ENCODE measurements around the gene SLC37A1.

The SLC37A1 gene

DNA sequence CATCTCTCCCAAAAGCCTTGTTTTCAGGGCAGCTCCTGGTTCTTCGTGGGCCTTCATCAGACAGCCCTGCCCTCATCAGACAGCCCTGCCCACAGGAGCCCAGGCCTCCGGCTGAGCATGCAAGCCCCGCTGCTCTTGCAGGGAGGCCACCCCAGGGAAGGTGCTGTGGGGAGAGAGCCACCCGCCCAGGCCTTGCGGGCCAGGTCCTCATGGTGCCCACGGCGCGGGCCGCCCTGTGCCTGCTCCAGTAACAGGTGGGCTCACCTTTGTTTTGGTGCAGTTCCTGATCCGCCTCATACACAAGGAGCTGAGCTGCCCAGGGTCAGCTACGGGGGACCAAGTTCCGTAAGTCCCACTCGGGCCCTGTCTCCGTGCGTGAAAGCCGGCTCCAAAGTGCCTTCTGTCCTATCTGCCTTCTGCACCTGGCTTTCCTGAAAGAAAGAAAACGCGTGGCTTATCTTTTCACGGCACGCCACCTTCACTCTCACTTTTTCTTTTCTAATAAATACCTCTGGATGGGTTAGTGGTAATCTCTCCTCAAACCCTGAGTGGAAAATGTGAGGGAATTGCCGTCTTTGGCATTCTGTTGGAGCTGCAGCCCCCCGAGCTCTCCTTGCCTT, 65.9 kb downstream of the SLC37A1 start:
- no peak for DNase-seq (ENCODE audit: low read depth)

DNA sequence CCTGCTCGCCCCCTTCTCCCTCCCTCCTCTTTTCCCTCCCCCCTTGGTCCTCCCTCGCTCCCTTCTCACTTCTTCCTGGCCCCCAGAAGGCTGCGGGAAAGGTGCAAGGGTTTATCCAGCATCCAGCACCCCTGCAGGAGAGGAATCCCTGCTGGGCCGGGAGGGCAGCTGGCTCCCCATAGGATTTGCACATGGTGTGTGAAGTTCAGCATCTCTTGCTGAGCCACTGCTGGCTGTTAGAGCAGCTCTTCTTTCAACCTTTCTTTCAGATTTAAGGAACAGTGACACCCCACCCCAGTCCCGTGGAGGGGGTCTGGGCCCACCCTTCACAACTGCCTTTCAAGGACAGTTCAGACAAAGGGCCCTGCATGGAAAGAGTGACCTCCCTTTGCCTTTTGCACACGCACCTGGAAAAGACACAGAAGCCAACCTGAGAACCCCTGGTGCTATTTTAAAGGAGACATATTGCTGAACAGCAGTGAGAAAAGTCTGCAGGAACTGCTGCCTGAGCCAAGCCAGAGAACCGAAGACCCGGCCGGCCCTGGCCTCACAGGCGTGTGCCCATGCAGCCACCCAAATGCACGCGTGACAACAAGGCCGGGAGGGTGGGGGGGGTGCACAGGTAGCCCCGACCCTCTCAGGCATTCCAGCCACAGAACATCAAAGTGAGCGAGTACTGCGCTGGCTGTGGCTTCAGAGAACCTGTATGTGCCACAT, 66.6 kb downstream of the SLC37A1 start:
- no peak for DNase-seq (ENCODE audit: low read depth)

DNA sequence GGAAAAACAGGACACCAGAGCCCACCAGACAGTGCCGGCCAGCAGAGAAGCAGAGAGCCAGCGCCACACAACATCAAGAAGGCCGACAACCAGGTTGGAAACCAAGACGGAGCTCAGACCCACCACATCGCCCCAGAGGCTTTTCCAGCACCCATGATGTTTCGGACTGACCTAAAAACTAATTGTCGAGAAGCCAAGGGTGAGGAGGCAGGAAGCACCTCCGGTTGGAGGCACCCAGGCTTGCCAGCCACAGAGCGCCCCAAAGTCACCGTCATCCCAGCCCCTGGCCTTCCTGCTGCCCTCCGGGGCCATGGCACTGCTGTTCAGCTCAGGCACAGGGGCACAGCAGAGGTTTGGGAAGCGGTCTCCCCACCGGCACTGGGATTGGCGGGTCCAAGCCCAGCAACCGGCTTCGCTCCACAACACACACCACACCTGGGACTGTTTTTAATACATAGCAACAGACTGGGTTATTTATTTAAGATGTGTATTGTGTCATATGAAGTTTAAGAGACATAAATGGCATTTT, 67.2 kb downstream of the SLC37A1 start:
- DNase-seq (ENCODE audit: low read depth), result no peak

DNA sequence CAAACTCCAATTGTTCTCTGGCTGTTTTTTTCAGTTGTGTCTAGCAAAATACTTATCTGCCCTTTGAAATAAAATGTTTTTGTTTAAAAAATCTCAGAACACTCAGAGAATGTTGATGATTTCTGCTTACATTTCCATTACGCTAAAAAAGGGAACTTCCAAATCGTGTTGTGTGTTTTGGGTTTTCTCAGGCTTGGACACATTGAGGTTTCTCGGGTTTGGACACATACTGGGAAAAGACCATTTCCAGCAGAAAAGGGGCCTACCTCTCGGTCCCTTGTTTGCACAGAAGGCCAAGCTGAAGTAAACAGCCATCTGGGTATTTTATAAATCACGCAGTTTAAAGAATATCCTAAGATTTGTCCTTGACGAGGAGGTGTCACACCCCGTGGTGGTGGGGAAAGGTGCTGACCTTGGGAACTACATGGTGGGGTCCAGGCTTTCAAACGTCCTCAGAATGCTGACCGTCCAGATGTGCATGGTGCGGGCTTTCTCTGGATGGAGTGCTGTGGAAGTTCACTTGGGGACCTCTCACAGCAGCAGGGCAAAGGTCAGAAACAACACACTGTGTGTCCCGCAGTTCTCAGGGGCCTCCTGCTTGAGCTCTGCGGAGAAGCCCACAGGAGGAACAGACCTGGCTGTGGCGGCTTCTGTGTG, 67.8 kb downstream of the SLC37A1 start:
- DNase-seq (ENCODE audit: low read depth), result no peak

DNA sequence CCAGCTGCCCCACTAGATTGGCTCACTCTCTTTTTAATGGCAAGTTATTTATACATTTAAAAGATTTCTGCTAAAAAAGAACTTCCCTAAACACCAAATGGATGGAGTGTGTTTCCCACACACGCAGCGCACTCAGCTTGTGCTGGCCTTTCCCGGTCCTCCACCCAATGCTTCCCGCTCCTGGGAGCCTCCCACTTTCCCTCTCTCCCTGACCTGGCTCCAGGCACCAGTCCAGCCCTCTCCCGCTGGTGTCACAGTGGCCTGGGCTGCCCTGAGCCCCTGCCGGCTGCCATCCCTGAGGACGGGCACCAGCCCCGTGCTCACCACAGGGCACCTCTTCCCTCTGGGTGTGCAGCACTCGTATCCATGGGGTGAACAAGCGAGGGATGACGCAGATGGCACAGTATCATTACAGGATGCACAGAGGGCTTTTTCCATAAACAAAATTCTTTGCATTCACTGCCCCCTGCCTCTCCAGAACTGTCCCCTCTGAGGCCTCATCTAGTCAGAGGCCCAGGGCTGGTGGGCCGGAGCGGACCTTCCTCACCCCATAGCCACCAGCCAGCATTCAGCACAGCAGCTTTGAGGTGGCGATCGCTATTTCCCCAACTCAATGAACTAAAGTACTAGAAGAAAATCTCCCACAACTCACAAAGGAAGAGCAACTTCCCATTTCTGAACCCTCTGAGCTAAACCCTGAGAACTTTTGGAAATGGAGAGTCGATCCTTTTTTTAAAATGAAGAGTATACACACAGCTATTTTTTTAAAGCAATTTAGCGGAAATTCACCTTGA, 68.5 kb downstream of the SLC37A1 start:
- DNase-seq (ENCODE audit: low read depth), result no peak

DNA sequence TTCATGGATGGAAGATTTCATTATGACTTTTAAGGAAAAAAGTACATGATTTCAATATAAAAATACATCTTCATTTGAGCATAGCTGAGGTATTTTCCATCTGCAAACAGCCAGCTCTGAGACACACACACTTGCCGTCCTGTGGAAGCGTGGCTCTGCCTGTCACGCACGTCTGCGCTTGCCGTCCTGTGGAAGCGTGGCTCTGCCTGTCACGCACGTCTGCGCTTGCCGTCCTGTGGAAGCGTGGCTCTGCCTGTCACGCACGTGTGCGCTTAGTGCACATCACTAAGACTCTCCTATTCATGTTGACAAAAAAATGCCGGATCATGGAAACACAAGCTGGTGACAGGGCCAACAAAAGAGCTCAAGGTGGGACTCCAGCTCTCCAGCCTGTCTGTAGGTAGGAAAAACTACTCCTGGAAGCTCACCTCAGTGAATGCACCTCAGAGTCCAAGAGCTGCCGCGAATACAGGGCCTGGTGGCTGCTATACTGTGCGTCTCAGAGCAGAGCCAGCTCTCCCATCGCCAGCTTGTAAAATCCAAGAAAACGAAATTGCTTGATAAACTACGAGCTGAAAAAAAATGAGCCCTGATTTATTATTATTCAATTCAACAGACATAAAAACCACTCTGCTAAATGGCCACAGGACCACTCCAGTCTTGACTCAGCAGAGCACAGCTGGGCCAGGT, 69.3 kb downstream of the SLC37A1 start:
- no peak for DNase-seq (ENCODE audit: low read depth)

DNA sequence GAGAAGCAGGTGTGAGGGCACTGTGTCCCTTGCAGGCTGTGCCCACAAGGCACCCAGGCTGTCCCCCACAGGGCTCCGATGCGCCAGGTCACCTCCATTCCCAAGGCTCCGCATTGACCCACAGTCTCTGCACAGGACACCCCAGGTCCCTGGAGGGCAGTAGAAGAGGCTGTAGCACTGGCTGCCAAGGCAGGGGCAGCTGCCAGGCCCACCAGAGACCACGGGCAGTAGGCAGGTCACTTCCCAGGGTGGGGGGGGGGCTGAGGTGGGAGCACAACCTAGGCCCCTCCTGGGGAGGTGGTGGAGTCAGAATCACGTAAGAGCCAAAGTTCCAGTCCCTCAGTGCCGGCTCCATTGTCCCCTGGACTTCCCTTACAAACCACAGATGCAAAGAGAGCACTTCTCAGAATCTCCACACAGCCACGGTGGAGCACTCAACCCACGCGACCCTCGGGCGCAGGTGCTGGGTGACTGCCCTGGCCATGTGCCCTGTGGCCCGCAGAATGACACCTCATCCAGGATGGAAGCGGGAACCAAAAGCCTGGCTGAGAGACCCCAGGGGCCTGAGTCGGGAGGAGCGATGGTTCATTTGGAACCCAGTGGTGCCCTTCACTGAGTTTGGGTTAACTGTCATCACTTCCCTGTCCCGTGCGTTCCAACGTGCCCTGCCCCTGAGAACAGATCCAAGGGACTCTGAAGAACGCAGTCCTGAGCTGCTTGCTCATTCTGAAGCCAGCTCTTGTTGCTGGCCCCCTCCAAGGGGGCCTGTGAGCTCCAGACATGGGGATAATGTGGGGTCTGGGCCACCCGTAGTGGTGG, 70.0 kb downstream of the SLC37A1 start:
- DNase-seq (ENCODE audit: low read depth), result no peak

DNA sequence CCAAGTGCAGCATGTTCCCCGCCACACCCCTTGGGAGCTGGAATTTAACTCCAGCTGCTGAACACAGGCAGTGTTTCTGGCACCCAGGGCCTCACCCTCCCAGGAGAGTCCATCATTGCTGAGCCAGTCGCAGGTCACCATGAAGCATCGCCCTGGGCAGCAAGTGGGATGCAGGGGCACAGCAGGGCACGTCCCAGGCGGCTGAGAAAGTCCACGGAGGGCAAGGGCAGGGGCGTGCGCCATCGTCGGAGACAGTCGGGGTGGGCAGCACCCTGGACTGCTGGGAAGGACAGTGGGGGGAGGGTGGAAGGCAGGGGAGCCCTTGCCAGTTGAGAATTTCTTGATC, 70.6 kb downstream of the SLC37A1 start:
- DNase-seq (ENCODE audit: low read depth), result no peak

DNA sequence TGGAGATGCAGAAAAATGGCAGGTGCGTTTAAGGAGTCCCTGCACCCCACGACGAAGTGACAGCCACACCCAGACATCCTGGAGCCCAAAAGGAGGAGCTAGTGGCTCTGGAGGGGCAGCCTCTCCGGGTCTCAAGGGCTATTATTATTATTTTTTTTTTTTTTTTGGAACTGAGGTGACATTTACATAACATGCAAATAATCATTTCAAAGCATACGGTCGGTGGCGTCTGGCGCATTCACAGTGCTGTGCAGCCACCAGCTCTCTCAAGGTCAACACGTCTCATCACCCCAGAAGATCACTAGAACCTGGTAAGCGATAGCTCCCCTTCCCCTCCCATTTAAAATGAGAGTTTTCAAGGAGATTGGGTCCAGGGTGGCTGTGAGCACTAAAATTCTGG, 72.2 kb downstream of the SLC37A1 start:
- DNase-seq (ENCODE audit: low read depth), result no peak

DNA sequence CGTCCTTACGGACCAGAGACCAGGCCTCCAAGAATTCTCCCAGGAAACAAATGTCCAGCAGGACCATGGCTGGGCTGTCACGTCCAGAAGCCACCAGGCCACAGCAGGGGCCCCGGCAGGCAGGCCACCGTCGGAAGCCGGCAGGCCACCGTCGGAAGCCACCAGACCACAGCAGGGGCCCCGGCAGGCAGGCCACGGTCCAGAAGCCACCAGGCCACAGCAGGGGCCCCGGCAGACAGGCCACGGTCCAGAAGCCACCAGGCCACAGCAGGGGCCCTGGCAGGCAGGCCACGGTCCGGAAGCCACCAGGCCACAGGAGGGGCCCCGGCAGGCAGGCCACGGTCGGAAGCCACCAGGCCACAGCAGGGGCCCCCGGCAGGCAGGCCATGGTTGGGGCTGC, 72.8 kb downstream of the SLC37A1 start:
- DNase-seq (ENCODE audit: low read depth), result no peak

DNA sequence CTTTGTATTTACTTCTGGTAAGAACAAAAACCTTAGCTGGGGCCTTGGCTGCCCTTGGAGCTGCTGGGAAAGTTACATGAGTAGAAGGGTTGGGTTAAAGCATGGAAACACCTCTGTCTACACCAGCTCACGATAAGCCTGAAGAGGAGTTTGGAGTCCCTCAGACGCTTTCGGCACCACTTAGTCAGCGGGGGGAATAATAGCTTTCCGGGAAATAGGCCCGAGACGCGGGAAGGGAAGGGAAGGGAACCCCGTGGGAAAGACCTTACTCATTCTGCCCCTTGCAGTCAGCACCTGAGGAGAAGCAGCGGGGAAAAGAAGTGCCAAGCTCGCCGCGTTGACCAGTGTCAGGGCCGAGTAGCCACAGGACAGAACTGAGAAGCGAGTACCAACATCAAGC, 73.4 kb downstream of the SLC37A1 start:
- no peak for DNase-seq (ENCODE audit: low read depth)

DNA sequence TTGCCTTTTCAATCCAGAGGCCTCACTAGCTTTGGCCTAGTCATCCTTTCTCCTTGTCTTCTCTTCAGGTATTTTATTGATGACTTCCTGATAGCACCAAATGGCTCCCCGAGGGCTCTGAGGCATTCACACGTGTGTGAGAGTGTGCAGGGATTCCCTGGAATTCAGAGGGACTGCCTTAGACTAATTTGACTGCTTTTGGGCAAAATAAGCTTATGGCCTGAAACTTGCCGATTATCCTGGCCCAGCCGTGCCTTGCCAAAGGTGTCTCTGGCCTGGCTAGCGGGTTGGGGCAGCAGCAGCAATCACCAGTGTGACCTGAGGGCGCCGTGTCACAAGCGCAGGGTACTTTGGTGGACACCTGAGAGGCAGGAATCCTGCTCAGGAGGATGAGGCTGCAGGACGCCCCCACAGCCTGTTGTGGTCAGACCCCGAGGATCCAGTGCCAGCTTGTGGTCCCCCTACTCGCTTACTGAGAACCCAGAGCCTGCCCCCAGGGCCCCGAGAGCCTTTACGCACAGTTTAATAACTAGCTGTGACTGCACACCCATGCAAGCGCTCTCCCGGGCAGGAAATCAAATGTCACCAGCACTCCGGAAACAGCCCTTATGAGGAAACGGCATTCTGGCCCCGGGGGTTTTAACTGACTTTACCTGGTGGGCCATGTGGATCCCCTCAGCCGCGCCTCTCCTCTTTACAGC, 76.9 kb downstream of the SLC37A1 start:
- DNase-seq (ENCODE audit: low read depth), result no peak

DNA sequence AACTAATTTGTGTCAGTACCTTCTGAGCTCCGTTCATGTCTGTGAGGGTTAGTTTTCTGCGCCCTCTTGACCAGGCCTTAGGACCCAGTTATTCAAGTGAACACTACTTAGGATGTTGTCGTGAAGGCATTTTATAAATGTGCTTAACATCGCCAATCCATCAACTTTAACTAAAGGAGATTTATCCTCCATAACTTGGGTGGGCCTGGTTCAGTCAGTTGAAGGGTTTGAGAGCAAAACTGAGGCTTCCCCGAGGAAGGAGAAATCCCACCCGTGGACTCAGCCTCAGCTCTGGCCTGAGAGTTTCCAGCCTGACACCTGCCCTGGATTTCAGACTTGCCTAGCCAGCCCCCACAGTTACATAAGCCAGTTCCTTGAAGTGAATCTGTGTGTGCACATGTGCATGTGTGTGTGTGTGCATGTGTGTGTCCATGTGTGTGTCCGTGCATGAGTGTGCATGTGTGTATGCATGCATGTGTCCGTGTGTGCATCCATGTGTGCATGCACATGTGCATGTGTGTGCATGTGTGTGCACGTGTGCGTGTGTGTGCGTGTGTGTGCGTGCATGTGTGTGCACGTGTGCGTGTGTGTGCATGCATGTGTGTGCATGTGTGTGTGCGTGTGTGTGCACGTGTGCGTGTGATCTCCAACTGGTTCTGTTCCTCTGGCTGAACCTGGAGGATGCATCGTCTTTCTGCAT, 77.7 kb downstream of the SLC37A1 start:
- no peak for DNase-seq (ENCODE audit: low read depth)

DNA sequence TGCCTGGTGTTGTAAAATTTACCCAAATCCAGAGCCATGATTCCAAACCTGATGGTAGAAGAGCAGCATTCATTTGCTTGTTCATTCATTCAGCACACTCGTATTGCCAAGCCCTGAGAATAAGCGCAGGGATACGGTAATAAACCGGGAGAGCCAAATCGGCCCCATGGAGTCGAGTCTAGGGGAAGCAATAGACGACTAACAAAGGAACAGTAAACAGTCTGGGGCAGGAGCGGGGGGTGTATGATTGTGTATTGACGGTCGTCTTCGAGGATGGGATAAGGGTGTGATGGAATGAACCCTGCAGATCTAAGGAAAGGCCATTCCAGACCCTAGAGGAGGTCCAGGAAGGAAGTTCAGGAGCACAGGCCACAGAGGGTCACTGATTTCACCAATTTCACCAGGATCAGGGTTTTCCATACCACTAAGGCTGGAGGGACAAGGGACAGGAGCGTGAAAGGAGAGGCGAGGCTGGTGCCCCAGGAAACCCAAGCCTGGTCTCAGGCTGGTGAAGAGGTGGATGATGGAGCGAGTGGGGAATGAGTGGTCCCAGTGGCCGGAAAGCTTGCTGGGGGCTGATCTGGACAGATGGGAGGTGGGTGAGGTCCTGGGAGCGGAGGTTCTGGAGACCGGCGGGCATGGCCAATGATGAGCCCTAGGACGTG, 78.6 kb downstream of the SLC37A1 start:
- DNase-seq (ENCODE audit: low read depth), result no peak

DNA sequence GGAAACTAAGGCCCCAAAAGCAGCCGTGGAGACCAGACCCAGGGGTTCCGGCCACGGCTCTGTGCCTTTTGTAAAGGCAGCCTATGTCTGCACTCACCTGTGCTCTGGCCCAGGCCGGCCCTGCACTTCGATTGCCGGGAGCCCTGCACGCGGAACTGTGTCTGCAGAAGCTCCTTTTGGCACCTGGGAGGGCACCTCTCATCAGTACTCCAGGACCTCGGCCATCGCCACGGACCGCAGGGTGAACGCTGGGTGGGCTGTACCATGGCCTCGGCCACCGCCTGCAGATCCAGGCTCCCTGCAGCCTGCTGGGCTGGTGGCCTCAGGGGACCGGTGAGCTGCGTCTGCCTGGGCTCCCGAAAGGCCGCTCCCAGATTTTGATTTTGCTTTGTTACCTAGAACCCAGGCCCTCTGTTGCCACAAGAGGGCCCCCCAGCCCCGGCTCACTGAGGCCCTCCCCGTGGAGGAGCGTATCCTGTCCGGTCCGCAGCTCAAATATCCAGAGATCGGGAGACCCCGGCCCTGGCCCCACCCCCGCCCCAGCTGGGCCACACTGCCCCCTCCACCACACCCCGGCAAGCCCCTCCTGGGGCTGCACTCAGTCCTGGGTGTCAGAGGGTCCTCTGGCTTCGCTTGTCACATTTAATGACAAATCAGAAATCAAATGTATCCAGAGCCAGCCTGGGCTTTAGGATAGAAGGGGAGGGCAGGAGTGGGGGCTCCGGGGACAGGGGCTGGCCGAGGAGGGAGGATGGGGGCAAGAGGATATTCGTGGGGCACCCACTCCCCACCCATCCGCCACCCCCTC, 79.6 kb downstream of the SLC37A1 start:
- DNase-seq (ENCODE audit: low read depth), result peak; percentile 33

DNA sequence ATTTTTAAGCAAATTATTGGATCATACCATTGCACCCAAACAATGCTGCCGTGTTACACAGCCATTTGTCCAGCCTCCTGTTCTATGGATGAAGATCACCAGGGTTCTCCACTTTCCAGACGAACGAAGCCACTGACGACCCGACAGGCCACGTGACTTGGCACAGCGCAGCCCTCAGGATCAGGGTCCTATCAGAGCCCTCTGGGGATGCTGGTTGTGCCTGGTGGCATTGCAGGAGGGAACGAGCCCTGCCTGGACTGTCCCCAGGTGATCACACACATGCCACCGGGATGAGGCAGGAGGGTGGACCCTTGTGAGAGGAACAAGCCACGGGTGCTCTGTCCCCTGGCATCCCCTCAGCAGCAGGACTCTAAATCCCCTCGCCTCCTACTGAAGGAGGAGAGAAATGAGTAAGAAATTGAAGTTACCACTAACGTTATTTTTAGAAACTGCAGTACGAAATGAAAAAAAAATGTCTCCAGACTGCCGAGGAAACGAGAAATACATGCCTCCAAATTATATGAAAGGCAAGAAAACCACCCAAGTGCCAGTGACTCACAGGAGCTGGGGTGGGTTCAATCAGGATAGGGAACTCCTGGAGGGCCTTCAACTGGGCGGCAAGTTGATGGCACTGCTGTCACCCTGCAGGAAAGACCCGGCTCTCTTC, 81.1 kb downstream of the SLC37A1 start:
- no peak for DNase-seq (ENCODE audit: low read depth)

DNA sequence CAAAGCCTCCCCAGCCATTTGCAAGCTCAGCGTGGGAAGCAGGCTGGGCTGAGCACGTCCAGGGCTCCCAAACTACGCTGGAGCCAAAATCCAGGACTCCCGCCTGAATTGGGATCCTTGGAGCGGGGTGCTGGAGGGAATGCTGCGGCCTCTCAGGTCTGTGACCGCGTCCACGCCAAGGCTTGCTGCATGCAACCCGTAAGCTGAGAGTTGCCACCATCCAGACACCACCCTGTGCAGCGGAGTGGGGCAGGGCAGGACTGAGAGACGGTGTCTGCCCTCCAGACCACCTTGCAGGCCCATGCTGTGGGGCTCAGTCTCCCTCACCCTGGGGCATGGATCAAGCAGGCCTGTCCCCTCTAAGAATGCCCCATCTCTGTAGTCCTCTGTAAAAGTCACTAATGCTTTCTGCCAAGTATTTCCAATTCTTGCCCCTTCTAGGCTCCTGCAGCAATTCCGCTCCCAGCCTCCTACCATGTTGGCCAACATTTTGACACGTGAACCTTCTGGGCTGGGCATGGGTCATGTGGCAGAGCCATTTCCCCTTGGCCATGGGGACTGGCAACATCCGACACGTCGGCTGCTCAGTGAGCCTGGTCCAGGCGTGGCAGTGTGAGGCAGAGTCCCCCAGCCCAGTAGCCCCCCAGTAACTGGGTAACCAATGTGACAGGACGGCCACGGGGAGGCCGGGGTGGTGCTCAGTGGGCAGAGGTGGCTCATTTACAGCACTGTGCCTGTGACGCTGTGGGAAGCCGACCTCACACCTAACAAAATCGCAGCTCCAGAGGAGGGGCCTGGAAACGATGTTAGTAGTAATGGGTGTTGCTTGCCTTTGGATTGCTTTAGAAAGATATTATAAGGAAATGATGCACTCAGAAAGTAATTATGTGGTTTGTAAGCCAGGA, 81.9 kb downstream of the SLC37A1 start:
- no peak for DNase-seq (ENCODE audit: low read depth)
